ENCODE data around the gene SELPLG. TPM values are rescaled to one million over a fixed set of nuclear protein-coding genes. Genes with fewer than 3 reads are reported as not detected.

SELPLG gene
- polyA plus RNA-seq, 1 donor from 2014 or later = 0.62 TPM

- Histone ChIP-seq H3K9me3 (ENCODE audit: low read length) (no peaks in the 10 kb centered on the region), H3F3A (ENCODE audit: insufficient read depth, low read length, poor library complexity, severe bottlenecking) (no peaks in the 10 kb centered on the region), H3K4me2 (ENCODE audit: low read length) (no peak overlapping the region), H3K9me2 (ENCODE audit: insufficient read depth, low read length) (no peaks in the 10 kb centered on the region), H3K27ac (ENCODE audit: low read length) (no peak overlapping the region), H4K20me1 (ENCODE audit: insufficient read depth) (no peaks in the 10 kb centered on the region), H3K27me3 (ENCODE audit: insufficient read depth, low read depth, low read length) (no peaks in the 10 kb centered on the region), H3K36me3 (ENCODE audit: insufficient read depth, low read length) (no peaks in the 10 kb centered on the region), H3K4me3 (ENCODE audit: low read length) (no peak overlapping the region), H3K79me2 (replicated peaks; ENCODE audit: insufficient read depth, low read length) (no peaks in the 10 kb centered on the region), H3K9ac (ENCODE audit: low read length) (no peak overlapping the region), H2AFZ (ENCODE audit: low read depth, low read length) (no peak overlapping the region)
- no peak for TF ChIP-seq CTCF (IDR thresholded peaks at IDR 0.05; ENCODE audit: poor library complexity, severe bottlenecking)
- TF ChIP-seq EP300 (conservative IDR thresholded peaks at IDR 0.05; ENCODE audit: poor library complexity, severe bottlenecking) = no peak
- TF ChIP-seq SMC3 (conservative IDR thresholded peaks at IDR 0.05; ENCODE audit: poor library complexity) = no peak
- no peak for TF ChIP-seq MXI1 (conservative IDR thresholded peaks at IDR 0.05; ENCODE audit: poor library complexity, severe bottlenecking)
- TF ChIP-seq POLR2AphosphoS5 (IDR thresholded peaks at IDR 0.05) = no peak
- TF ChIP-seq RAD21 (conservative IDR thresholded peaks at IDR 0.05) = no peak
- TF ChIP-seq TAF1 (IDR thresholded peaks at IDR 0.05; ENCODE audit: low read depth) = no peak
Measured at GRCh38 chr12:108640802-108641445, 7.2 kb upstream of the SELPLG start.

- TF ChIP-seq CTCF (IDR thresholded peaks at IDR 0.05; ENCODE audit: poor library complexity, severe bottlenecking) = no peak
- TF ChIP-seq EZH2 (IDR thresholded peaks at IDR 0.05; ENCODE audit: borderline replicate concordance, insufficient read depth, low read length, poor library complexity, severe bottlenecking) = no peak
- no peak for TF ChIP-seq POLR2AphosphoS5 (IDR thresholded peaks at IDR 0.05)
- no peak for TF ChIP-seq SMC3 (conservative IDR thresholded peaks at IDR 0.05; ENCODE audit: poor library complexity)
- no peak for TF ChIP-seq MXI1 (conservative IDR thresholded peaks at IDR 0.05; ENCODE audit: poor library complexity, severe bottlenecking)
- TF ChIP-seq TAF1 (IDR thresholded peaks at IDR 0.05; ENCODE audit: low read depth) = no peak
- TF ChIP-seq REST (IDR thresholded peaks at IDR 0.05; ENCODE audit: borderline replicate concordance) = no peak
- no peak for TF ChIP-seq EP300 (conservative IDR thresholded peaks at IDR 0.05; ENCODE audit: poor library complexity, severe bottlenecking)
- no peak for TF ChIP-seq RAD21 (conservative IDR thresholded peaks at IDR 0.05)
- H3K4me3 ChIP-seq (ENCODE audit: low read length) = no peak overlapping the region
- no peaks in the 10 kb centered on the region for H3K79me2 ChIP-seq (replicated peaks; ENCODE audit: insufficient read depth, low read length)
- no peak overlapping the region for H3K9ac ChIP-seq (ENCODE audit: low read length)
- no peaks in the 10 kb centered on the region for H3K9me2 ChIP-seq (ENCODE audit: insufficient read depth, low read length)
- H3K27ac ChIP-seq (ENCODE audit: low read length) = no peak overlapping the region
- H4K20me1 ChIP-seq (ENCODE audit: insufficient read depth) = no peaks in the 10 kb centered on the region
- no peaks in the 10 kb centered on the region for H3K9me3 ChIP-seq (ENCODE audit: low read length)
- no peaks in the 10 kb centered on the region for H3K36me3 ChIP-seq (ENCODE audit: insufficient read depth, low read length)
- no peak overlapping the region for H2AFZ ChIP-seq (ENCODE audit: low read depth, low read length)
- H3K27me3 ChIP-seq (ENCODE audit: insufficient read depth, low read depth, low read length) = no peaks in the 10 kb centered on the region
- no peaks in the 10 kb centered on the region for H3F3A ChIP-seq (ENCODE audit: insufficient read depth, low read length, poor library complexity, severe bottlenecking)
- no peak overlapping the region for H3K4me2 ChIP-seq (ENCODE audit: low read length)
Measured at GRCh38 chr12:108638997-108639822, 5.5 kb upstream of the SELPLG start.
